Measurements from ENCODE around the gene ADPRS. TPM values are rescaled to one million over a fixed set of nuclear protein-coding genes. Genes with fewer than 3 reads are reported as not detected.

ADPRS gene
- total RNA-seq, 4 donors from 2014 or later = 23.3 to 45.8 (median 40.8) TPM

GRCh38 chr1:36100376-36100775 lies 11.7 kb downstream of the ADPRS start:
- 59% methylated on average over 6 of the region's 6 CpGs for WGBS
- Histone ChIP-seq H3K36me3 (peaks cover 0 to 22% (median 11%) of the 10 kb centered on the region in 4 donors), H3K4me1 (peaks cover 4 to 26% (median 15%) of the 10 kb centered on the region in 4 donors), H3K27ac (replicated peaks in 1 of 4) (no peak overlapping the region), H3K9me3 (no peaks in the 10 kb centered on the region), H3K4me3 (no peak overlapping the region), H3K27me3 (no peaks in the 10 kb centered on the region)
- TF ChIP-seq EP300 (IDR thresholded peaks at IDR 0.05) = no peak
- TF ChIP-seq POLR2AphosphoS5 (IDR thresholded peaks at IDR 0.05) = no peak
- no peak for TF ChIP-seq POLR2A (IDR thresholded peaks at IDR 0.05; ENCODE audit: low read depth)
- DNase-seq (ENCODE audit: extremely low spot score) = no peak
- intact Hi-C loops (cut with DNase I) = no loop called here

- H3K4me1 ChIP-seq = peaks cover 4 to 19% (median 8%) of the 10 kb centered on the region in 4 donors
- intact Hi-C loops (cut with DNase I) = no loop called here
- peaks cover 0 to 11% (median 2%) of the 10 kb centered on the region in 4 donors for H3K36me3 ChIP-seq
- H3K4me3 ChIP-seq = no peak overlapping the region
- WGBS = 98% methylated on average over 5 of the region's 5 CpGs
- TF ChIP-seq CTCF (IDR thresholded peaks at IDR 0.05) = no peak
- TF ChIP-seq POLR2A (IDR thresholded peaks at IDR 0.05; ENCODE audit: low read depth) = no peak
- no peak for TF ChIP-seq POLR2AphosphoS5 (IDR thresholded peaks at IDR 0.05)
- TF ChIP-seq EP300 (IDR thresholded peaks at IDR 0.05) = no peak
- DNase-seq (ENCODE audit: extremely low spot score) = no peak
- no peaks in the 10 kb centered on the region for H3K9me3 ChIP-seq
- H3K27ac ChIP-seq (replicated peaks in 1 of 4) = no peak overlapping the region
- no peaks in the 10 kb centered on the region for H3K27me3 ChIP-seq
Observed at GRCh38 chr1:36101546-36101945, 12.9 kb downstream of the ADPRS start.

- intact Hi-C loops (cut with DNase I) = no loop called here
- 44% methylated on average over 5 of the region's 5 CpGs for WGBS
- TF ChIP-seq CTCF (IDR thresholded peaks at IDR 0.05) (no peak), POLR2AphosphoS5 (IDR thresholded peaks at IDR 0.05) (no peak), EP300 (IDR thresholded peaks at IDR 0.05) (no peak), POLR2A (IDR thresholded peaks at IDR 0.05; ENCODE audit: low read depth) (no peak)
- H3K9me3 ChIP-seq = no peaks in the 10 kb centered on the region
- H3K27me3 ChIP-seq = no peaks in the 10 kb centered on the region
- no peaks in the 10 kb centered on the region for H3K4me1 ChIP-seq
- no peak overlapping the region for H3K4me3 ChIP-seq
- no peak overlapping the region for H3K27ac ChIP-seq (replicated peaks in 1 of 4)
- DNase-seq (ENCODE audit: extremely low spot score) = no peak
- no peaks in the 10 kb centered on the region for H3K36me3 ChIP-seq
Observed at GRCh38 chr1:36106269-36106668, 17.6 kb downstream of the ADPRS start.

GRCh38 chr1:36107394-36107793 lies 18.7 kb downstream of the ADPRS start:
- Histone ChIP-seq H3K9me3 (no peaks in the 10 kb centered on the region), H3K4me1 (no peaks in the 10 kb centered on the region), H3K27me3 (no peaks in the 10 kb centered on the region), H3K27ac (replicated peaks in 1 of 4) (no peak overlapping the region), H3K4me3 (no peak overlapping the region), H3K36me3 (no peaks in the 10 kb centered on the region)
- WGBS = 84% methylated on average over 5 of the region's 9 CpGs
- intact Hi-C loops (cut with DNase I) = no loop called here
- DNase-seq (ENCODE audit: extremely low spot score) = no peak
- TF ChIP-seq POLR2A (IDR thresholded peaks at IDR 0.05; ENCODE audit: low read depth) (no peak), EP300 (IDR thresholded peaks at IDR 0.05) (no peak), CTCF (IDR thresholded peaks at IDR 0.05) (no peak), POLR2AphosphoS5 (IDR thresholded peaks at IDR 0.05) (no peak)

GRCh38 chr1:36108314-36108713 lies 19.6 kb downstream of the ADPRS start:
- no peak overlapping the region for H3K27ac ChIP-seq (replicated peaks in 1 of 4)
- TF ChIP-seq CTCF (IDR thresholded peaks at IDR 0.05) (no peak), POLR2A (IDR thresholded peaks at IDR 0.05; ENCODE audit: low read depth) (no peak), EP300 (IDR thresholded peaks at IDR 0.05) (no peak), POLR2AphosphoS5 (IDR thresholded peaks at IDR 0.05) (no peak)
- no peaks in the 10 kb centered on the region for H3K4me1 ChIP-seq
- whole genome bisulfite sequencing = 85% methylated on average over 14 of the region's 14 CpGs
- no peak for DNase-seq (ENCODE audit: extremely low spot score)
- H3K9me3 ChIP-seq = no peaks in the 10 kb centered on the region
- no peaks in the 10 kb centered on the region for H3K36me3 ChIP-seq
- intact Hi-C loops (cut with DNase I) = no loop called here
- H3K4me3 ChIP-seq = no peak overlapping the region
- H3K27me3 ChIP-seq = no peaks in the 10 kb centered on the region
